ENCODE results near the gene OCA2.
A peak's percentile ranks its signal among the peaks of the same experiment; 100 is the strongest.

The OCA2 gene

GRCh38 chr15:27932600-27932999, 166.5 kb downstream of the OCA2 start:
- Histone ChIP-seq H3K36me3 (ENCODE audit: control insufficient read depth in 1 of 2, insufficient read depth in 2 of 2, low read length in 2 of 2) (no peaks in the 10 kb centered on the region), H4K12ac (ENCODE audit: low read depth, low read length) (no peak overlapping the region), H2BK5ac (ENCODE audit: low read depth, low read length, poor library complexity) (no peak overlapping the region), H2AK5ac (ENCODE audit: low read length) (no peak overlapping the region), H3K18ac (ENCODE audit: low read length) (no peak overlapping the region), H4K91ac (ENCODE audit: low read depth, low read length) (no peak overlapping the region), H3K4ac (ENCODE audit: low read depth, low read length) (no peak overlapping the region), H3K79me2 (ENCODE audit: control insufficient read depth, insufficient read depth, low read length, poor library complexity) (no peaks in the 10 kb centered on the region), H3K27ac (ENCODE audit: low read depth, low read length) (no peak overlapping the region), H3K9ac (ENCODE audit: low read length) (no peak overlapping the region), H3K4me2 (ENCODE audit: low read length) (no peak overlapping the region), H3K14ac (ENCODE audit: low read length) (no peak overlapping the region), H3K23ac (ENCODE audit: low read length) (no peak overlapping the region), H4K8ac (ENCODE audit: low read depth, low read length) (no peak overlapping the region), H2AFZ (ENCODE audit: insufficient read depth, low read length, poor library complexity) (no peak overlapping the region), H3K27me3 (ENCODE audit: insufficient read depth, low read length) (no peaks in the 10 kb centered on the region), H2BK120ac (ENCODE audit: insufficient read depth, low read length, poor library complexity) (no peak overlapping the region), H3K4me3 (ENCODE audit: low read depth, low read length) (no peak overlapping the region), H2BK12ac (ENCODE audit: low read length) (no peak overlapping the region), H3K79me1 (ENCODE audit: low read length) (no peaks in the 10 kb centered on the region), H3K9me3 (ENCODE audit: insufficient read depth, low read depth, low read length) (peaks cover 1% of the 10 kb centered on the region), H3K4me1 (ENCODE audit: control insufficient read depth in 1 of 2, insufficient read depth in 2 of 2, low read length in 2 of 2) (peaks cover 2 to 6% of the 10 kb centered on the region in 2 experiments)
- no peak for DNase-seq
- WGBS (ENCODE audit: extremely low coverage, insufficient coverage, insufficient read length), result no CpG with 5 or more reads among the region's 3 CpGs

- Histone ChIP-seq H2BK5ac (ENCODE audit: low read depth, low read length, poor library complexity) (no peak overlapping the region), H3K23ac (ENCODE audit: low read length) (no peak overlapping the region), H3K9me3 (ENCODE audit: insufficient read depth, low read depth, low read length) (no peaks in the 10 kb centered on the region), H3K4me1 (ENCODE audit: control insufficient read depth in 1 of 2, insufficient read depth in 2 of 2, low read length in 2 of 2) (peaks cover 0 to 3% of the 10 kb centered on the region in 2 experiments), H2BK12ac (ENCODE audit: low read length) (no peak overlapping the region), H4K12ac (ENCODE audit: low read depth, low read length) (no peak overlapping the region), H4K8ac (ENCODE audit: low read depth, low read length) (no peak overlapping the region), H3K36me3 (ENCODE audit: control insufficient read depth in 1 of 2, insufficient read depth in 2 of 2, low read length in 2 of 2) (no peaks in the 10 kb centered on the region), H3K4me2 (ENCODE audit: low read length) (no peak overlapping the region), H3K27me3 (ENCODE audit: insufficient read depth, low read length) (no peaks in the 10 kb centered on the region), H3K4ac (ENCODE audit: low read depth, low read length) (no peak overlapping the region), H4K91ac (ENCODE audit: low read depth, low read length) (no peak overlapping the region), H3K14ac (ENCODE audit: low read length) (no peak overlapping the region), H2AFZ (ENCODE audit: insufficient read depth, low read length, poor library complexity) (no peak overlapping the region), H3K18ac (ENCODE audit: low read length) (no peak overlapping the region), H3K4me3 (ENCODE audit: low read depth, low read length) (no peak overlapping the region), H2BK120ac (ENCODE audit: insufficient read depth, low read length, poor library complexity) (no peak overlapping the region), H3K79me2 (ENCODE audit: control insufficient read depth, insufficient read depth, low read length, poor library complexity) (no peaks in the 10 kb centered on the region), H2AK5ac (ENCODE audit: low read length) (no peak overlapping the region), H3K79me1 (ENCODE audit: low read length) (no peaks in the 10 kb centered on the region), H3K9ac (ENCODE audit: low read length) (no peak overlapping the region), H3K27ac (ENCODE audit: low read depth, low read length) (no peak overlapping the region)
- WGBS (ENCODE audit: extremely low coverage, insufficient coverage, insufficient read length), result no CpG with 5 or more reads among the region's 1 CpG
- no peak for DNase-seq
Observed at GRCh38 chr15:27928386-27928785, 170.7 kb downstream of the OCA2 start.

GRCh38 chr15:27912283-27912682, 186.8 kb downstream of the OCA2 start:
- no peaks in the 10 kb centered on the region for H3K79me2 ChIP-seq (ENCODE audit: control insufficient read depth, insufficient read depth, low read length, poor library complexity)
- H3K4me3 ChIP-seq (ENCODE audit: low read depth, low read length), result no peak overlapping the region
- no peak overlapping the region for H4K8ac ChIP-seq (ENCODE audit: low read depth, low read length)
- no CpG with 5 or more reads among the region's 3 CpGs for WGBS (ENCODE audit: extremely low coverage, insufficient coverage, insufficient read length)
- H3K79me1 ChIP-seq (ENCODE audit: low read length), result no peaks in the 10 kb centered on the region
- no peaks in the 10 kb centered on the region for H3K36me3 ChIP-seq (ENCODE audit: control insufficient read depth in 1 of 2, insufficient read depth in 2 of 2, low read length in 2 of 2)
- H2AK5ac ChIP-seq (ENCODE audit: low read length), result no peak overlapping the region
- H3K14ac ChIP-seq (ENCODE audit: low read length), result no peak overlapping the region
- no peak overlapping the region for H2BK120ac ChIP-seq (ENCODE audit: insufficient read depth, low read length, poor library complexity)
- DNase-seq, result no peak
- no peak overlapping the region for H4K12ac ChIP-seq (ENCODE audit: low read depth, low read length)
- no peak overlapping the region for H2BK5ac ChIP-seq (ENCODE audit: low read depth, low read length, poor library complexity)
- H3K9ac ChIP-seq (ENCODE audit: low read length), result no peak overlapping the region
- no peak overlapping the region for H3K18ac ChIP-seq (ENCODE audit: low read length)
- no peaks in the 10 kb centered on the region for H3K27me3 ChIP-seq (ENCODE audit: insufficient read depth, low read length)
- H3K4ac ChIP-seq (ENCODE audit: low read depth, low read length), result no peak overlapping the region
- no peaks in the 10 kb centered on the region for H3K4me1 ChIP-seq (ENCODE audit: control insufficient read depth in 1 of 2, insufficient read depth in 2 of 2, low read length in 2 of 2)
- no peak overlapping the region for H4K91ac ChIP-seq (ENCODE audit: low read depth, low read length)
- no peak overlapping the region for H3K27ac ChIP-seq (ENCODE audit: low read depth, low read length)
- H2BK12ac ChIP-seq (ENCODE audit: low read length), result no peak overlapping the region
- H3K9me3 ChIP-seq (ENCODE audit: insufficient read depth, low read depth, low read length), result no peaks in the 10 kb centered on the region
- H3K23ac ChIP-seq (ENCODE audit: low read length), result no peak overlapping the region
- H3K4me2 ChIP-seq (ENCODE audit: low read length), result no peak overlapping the region
- no peak overlapping the region for H2AFZ ChIP-seq (ENCODE audit: insufficient read depth, low read length, poor library complexity)

- Histone ChIP-seq H3K27me3 (ENCODE audit: insufficient read depth, low read length) (no peaks in the 10 kb centered on the region), H3K9me3 (ENCODE audit: insufficient read depth, low read depth, low read length) (peaks cover 3% of the 10 kb centered on the region), H3K4me1 (ENCODE audit: control insufficient read depth in 1 of 2, insufficient read depth in 2 of 2, low read length in 2 of 2) (no peaks in the 10 kb centered on the region), H3K23ac (ENCODE audit: low read length) (no peak overlapping the region), H3K36me3 (ENCODE audit: control insufficient read depth in 1 of 2, insufficient read depth in 2 of 2, low read length in 2 of 2) (no peaks in the 10 kb centered on the region), H3K9ac (ENCODE audit: low read length) (no peak overlapping the region), H3K4me2 (ENCODE audit: low read length) (no peak overlapping the region), H4K91ac (ENCODE audit: low read depth, low read length) (no peak overlapping the region), H2AFZ (ENCODE audit: insufficient read depth, low read length, poor library complexity) (no peak overlapping the region), H3K4me3 (ENCODE audit: low read depth, low read length) (no peak overlapping the region), H3K14ac (ENCODE audit: low read length) (no peak overlapping the region), H3K18ac (ENCODE audit: low read length) (no peak overlapping the region), H3K27ac (ENCODE audit: low read depth, low read length) (no peak overlapping the region), H4K8ac (ENCODE audit: low read depth, low read length) (no peak overlapping the region), H2AK5ac (ENCODE audit: low read length) (no peak overlapping the region), H3K79me1 (ENCODE audit: low read length) (no peaks in the 10 kb centered on the region), H2BK5ac (ENCODE audit: low read depth, low read length, poor library complexity) (peak overlapping the region; percentile 51), H2BK120ac (ENCODE audit: insufficient read depth, low read length, poor library complexity) (no peak overlapping the region), H3K79me2 (ENCODE audit: control insufficient read depth, insufficient read depth, low read length, poor library complexity) (no peaks in the 10 kb centered on the region), H3K4ac (ENCODE audit: low read depth, low read length) (no peak overlapping the region), H4K12ac (ENCODE audit: low read depth, low read length) (no peak overlapping the region), H2BK12ac (ENCODE audit: low read length) (no peak overlapping the region)
- WGBS (ENCODE audit: extremely low coverage, insufficient coverage, insufficient read length), result no CpG with 5 or more reads among the region's 4 CpGs
- no peak for DNase-seq
Observed at GRCh38 chr15:27906802-27907201, 192.3 kb downstream of the OCA2 start.

Data from trophoblast cell (in vitro differentiated cells and primary cell).